ENCODE data around the gene FOXRED2. TPM values are rescaled to one million over a fixed set of nuclear protein-coding genes. Genes with fewer than 3 reads are reported as not detected.
"Not testable (repeated sequence)": the region's sequence is repeated elsewhere in the genome, so short reads cannot be mapped to it uniquely, and the experiment has no call there.

Gene FOXRED2
- total RNA-seq, 1 donor from 2014 or later: 13.7 TPM

GRCh38 chr22:36455571-36456463 is 51.0 kb downstream of the FOXRED2 start:
- intact Hi-C loops (cut with DNase I): no loop called here
- no peak for DNase-seq (ENCODE audit: low spot score)
- peak; percentile 3 for ATAC-seq

- DNase-seq (ENCODE audit: low spot score) (peak; percentile 93), ATAC-seq (peak; percentile 88)
- intact Hi-C loops (cut with DNase I): no loop called here
These were observed 51.8 kb downstream of the FOXRED2 start for GRCh38 chr22:36454916-36455570.

- DNase-seq (ENCODE audit: low spot score): no peak
- ATAC-seq: no peak
- intact Hi-C loops (cut with DNase I): no loop called here
These were observed 52.9 kb downstream of the FOXRED2 start for GRCh38 chr22:36453855-36454378.

DNA sequence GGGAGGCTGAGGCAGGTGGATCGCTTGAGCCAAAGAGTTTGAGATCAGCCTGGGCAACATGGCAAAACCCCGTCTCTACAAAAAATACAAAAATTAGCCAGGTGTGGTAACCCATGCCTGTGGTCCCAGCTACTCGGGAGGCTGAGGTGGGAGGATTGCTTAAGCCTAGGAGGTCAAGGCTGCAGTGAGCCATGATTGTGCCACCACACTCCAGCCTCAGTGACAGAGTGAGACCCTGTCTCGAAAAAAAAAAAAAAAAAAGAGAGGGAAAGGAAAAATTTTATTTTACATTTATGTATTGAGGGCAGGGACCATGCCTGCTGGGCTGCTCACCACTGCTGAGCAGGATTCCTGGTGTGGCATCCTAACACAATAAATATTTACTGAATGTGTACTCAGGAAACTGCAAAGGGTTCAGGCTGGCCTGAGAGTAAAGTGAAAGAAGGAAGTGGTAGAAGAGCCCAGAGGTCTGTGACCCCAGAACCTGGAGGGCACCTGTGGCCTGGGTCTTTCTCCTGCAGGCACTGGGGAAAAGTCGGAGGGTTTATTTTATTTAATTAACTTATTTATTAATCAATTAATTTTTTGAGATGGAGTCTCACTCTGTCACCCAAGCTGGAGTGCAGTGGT is 53.7 kb downstream of the FOXRED2 start:
- intact Hi-C loops (cut with DNase I); DNase-seq (ENCODE audit: low spot score); ATAC-seq: not testable (repeated sequence)

DNA sequence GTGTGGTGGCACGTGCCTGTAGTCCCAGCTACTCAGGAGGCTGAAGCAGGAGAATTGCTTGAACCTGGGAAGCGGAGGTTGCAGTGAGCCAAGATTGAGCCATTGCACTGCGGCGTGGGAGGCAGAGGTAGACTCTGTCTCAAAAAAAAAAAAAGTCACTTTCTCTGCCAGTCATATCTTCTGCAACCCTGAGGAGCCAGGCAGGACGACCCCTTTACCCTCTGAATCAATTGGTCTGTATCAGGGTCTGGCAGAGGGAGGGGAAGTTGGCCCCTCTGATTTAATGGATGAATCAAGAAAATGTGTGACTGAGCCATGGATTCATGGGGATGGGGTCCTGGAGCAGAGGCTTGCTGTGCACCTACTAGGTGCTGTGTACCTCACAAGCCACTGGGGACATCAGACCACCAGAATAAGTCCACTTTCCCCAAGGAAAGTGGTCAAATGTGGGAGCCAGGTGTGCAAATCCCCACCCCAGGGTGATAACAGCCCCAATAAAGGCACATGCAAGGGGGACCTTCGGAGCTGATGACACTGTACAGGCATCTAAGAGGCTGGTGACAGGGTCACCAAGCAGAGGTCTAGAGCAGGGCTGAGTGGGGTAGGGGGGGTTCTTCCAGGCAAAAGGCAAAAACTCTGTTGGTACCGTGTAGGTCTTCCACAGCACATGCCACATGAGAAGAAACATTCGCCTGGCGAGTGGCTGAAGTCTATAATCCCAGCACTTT is 54.4 kb downstream of the FOXRED2 start:
- ATAC-seq: no peak
- no peak for DNase-seq (ENCODE audit: low spot score)
- intact Hi-C loops (cut with DNase I): no loop called here

GRCh38 chr22:36450923-36451322 is 55.9 kb downstream of the FOXRED2 start:
- intact Hi-C loops (cut with DNase I); ATAC-seq: not testable (repeated sequence)

DNA sequence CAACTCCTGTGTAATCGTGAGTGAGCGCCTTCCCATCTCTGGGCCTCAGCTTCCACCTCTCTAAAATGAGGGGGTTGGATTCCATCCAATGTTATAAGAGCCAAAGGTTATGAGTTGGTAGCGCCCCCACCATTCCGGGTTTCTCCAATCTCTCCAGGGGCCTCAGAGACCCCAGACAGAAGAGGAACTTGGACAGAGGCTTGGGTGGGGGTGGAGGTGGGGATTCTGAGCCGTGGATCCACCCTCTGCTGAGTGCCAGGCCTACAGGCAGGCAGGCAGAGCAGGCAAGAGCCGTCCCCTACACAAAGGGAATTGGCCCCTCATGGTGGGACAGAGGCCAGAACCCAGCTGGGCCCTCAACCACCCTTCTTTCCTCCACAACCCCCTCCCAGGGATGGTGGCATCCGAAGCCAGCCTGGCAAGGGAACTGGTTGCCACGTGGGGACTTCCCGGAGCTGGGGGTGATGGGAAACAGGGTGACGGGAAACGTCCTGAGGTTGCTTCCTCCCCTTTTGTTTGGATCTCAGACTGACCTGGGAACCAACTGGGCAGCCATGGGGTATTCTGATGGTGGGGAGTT is 57.2 kb downstream of the FOXRED2 start:
- DNase-seq (ENCODE audit: low spot score) (no peak), ATAC-seq (no peak)
- intact Hi-C loops (cut with DNase I): no loop called here

More at GRCh38 chr22:36450923-36451322, 55.9 kb downstream of the FOXRED2 start:
- not testable (repeated sequence) for DNase-seq (ENCODE audit: low spot score)

DNA sequence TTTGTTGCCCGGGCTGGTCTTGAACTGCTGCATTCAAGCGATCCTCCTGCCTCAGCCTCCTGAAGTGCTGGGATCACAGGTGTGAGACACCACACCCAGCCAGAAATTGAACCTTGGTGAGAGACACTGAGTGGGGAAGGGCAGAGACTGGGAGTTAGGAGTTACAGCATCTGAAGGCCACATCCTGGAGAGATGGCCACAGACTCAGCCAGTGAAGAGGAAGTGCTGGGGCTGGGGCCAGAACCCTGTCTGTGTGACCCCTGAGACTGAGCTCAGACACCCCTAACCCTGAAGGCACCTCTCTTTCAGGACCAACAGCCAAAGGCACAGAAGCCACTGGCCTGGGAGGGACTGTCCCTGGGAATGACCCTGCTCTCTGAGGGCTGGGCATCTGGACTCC is 59.2 kb downstream of the FOXRED2 start:
- intact Hi-C loops (cut with DNase I): no loop called here
- no peak for ATAC-seq
- DNase-seq (ENCODE audit: low spot score): no peak

DNA sequence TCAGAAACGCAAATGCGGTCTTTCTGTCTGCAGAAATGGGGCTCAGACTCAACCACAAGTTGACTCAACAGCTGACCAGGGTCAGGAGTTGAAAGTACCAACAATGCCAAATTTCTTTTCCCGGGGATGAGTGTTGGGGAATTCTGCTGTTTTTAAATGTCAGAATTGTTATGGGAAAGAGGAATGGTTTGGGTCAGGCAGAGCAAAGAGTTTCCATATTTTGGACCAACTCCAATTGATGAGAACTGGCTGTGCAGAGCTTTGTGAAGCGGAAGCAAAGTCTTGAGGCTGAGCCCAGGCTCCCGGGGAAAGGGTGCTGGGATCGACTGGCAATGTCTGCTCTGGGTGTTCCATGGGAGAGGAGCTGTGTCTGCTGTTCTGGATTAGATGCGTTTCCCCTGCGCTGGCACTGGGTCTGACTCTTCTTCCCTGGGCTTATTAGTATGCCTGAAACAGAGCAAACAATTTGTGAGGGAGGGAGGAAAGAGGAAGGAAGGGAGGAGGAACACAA is 61.6 kb downstream of the FOXRED2 start:
- intact Hi-C loops (cut with DNase I): no loop called here
- peak; percentile 72 for DNase-seq (ENCODE audit: low spot score)
- peak; percentile 71 for ATAC-seq

GRCh38 chr22:36443198-36443770 is 63.6 kb downstream of the FOXRED2 start:
- DNase-seq (ENCODE audit: low spot score) (no peak), ATAC-seq (no peak)
- intact Hi-C loops (cut with DNase I): no loop called here

- intact Hi-C loops (cut with DNase I): no loop called here
- ATAC-seq (no peak), DNase-seq (ENCODE audit: low spot score) (no peak)
These were observed 64.2 kb downstream of the FOXRED2 start for GRCh38 chr22:36442506-36443197.

DNA sequence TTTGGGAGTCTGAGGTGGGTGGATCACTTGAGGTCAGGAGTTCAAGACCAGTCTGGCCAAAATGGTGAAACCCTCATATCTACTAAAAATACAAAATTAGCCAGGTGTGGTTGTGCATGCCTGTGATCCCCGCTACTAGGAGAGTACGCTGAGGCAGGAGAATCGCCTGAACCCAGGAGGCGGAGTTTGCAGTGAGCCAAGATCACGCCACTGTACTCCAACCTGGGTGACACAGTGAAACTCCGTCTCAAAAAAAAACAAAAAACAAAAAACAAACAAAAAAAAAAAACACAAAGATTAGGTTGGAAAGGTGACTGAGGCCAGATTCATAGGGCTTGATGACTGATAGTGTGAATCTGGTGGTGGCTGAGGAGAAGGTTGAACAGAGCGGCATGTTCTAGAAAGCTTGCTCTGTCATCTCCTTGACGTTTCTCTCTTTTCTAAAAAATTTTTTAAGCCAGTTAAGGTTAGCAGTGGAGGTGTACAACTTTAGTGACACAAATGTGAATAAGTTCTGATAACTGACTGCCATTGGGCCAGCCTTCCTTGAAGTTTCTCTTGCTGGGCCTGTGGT is 66.3 kb downstream of the FOXRED2 start:
- intact Hi-C loops (cut with DNase I): no loop called here
- no peak for DNase-seq (ENCODE audit: low spot score)
- ATAC-seq: no peak

DNA sequence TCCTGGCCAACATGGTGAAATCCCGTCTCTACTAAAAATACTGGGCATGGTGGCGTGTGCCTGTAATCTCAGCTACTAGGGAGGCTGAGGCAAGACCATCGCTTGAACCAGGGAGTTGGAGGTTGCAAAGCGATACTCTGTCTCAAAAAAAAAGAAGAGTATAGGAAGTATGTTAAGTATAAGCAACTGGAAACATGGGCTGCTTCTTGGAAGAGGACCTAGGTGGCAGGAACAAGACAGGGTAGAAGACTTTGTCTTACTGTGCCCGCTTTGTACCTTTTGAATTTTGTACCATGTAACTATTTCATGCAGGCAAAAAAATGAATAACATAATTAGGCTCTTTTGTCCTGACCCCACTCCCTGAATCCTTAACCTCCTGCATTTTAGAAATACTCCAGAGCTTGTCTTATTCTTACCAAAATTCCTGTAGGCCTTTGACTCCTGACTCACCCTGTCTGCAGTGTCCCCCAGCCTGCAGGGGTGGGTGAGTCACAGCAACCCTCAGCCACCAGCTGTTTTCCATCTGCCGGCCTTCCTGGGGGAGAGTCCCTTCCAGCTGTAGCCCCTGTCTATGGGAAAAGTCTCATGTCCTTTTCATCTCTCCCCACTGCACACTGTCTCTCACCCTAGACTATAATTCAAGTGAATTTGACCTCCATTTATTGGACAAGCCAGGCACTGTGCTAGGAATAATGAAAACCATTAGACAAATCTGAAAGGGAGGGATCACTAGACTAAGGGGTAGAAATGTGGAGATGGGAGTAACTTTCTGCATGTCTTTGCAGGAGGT is 67.2 kb downstream of the FOXRED2 start:
- ATAC-seq: peak; percentile 73
- intact Hi-C loops (cut with DNase I): no loop called here
- no peak for DNase-seq (ENCODE audit: low spot score)
